ENCODE measurements around the gene GAGE12J.
"Not testable (repeated sequence)": the region's sequence is repeated elsewhere in the genome, so short reads cannot be mapped to it uniquely, and the experiment has no call there.

GAGE12J gene

DNA sequence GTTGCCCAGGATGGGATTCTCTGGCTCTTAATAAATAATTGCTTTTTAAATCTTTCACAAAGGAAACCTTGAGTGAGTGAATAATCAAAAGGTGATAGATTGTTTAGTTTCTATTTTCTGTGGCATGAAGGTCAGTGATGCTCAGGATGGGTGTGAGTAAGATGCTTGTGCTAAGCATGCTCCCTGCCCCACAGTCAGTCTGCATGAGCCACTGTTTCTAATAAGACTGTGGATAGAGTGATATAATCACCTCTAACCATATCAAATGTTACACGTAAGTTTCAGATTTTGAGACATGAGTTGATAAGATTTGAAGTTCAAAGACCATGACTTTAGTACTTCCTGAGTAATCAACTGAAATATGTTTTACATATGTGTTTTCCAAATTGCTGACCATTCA lies 21.1 kb upstream of the GAGE12J start:
- no peak for TF ChIP-seq ZFX (IDR thresholded peaks at IDR 0.05)
- TF ChIP-seq, protein P1, sequence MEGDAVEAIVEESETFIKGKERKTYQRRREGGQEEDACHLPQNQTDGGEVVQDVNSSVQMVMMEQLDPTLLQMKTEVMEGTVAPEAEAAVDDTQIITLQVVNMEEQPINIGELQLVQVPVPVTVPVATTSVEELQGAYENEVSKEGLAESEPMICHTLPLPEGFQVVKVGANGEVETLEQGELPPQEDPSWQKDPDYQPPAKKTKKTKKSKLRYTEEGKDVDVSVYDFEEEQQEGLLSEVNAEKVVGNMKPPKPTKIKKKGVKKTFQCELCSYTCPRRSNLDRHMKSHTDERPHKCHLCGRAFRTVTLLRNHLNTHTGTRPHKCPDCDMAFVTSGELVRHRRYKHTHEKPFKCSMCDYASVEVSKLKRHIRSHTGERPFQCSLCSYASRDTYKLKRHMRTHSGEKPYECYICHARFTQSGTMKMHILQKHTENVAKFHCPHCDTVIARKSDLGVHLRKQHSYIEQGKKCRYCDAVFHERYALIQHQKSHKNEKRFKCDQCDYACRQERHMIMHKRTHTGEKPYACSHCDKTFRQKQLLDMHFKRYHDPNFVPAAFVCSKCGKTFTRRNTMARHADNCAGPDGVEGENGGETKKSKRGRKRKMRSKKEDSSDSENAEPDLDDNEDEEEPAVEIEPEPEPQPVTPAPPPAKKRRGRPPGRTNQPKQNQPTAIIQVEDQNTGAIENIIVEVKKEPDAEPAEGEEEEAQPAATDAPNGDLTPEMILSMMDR (conservative IDR thresholded peaks at IDR 0.05), result no peak

DNA sequence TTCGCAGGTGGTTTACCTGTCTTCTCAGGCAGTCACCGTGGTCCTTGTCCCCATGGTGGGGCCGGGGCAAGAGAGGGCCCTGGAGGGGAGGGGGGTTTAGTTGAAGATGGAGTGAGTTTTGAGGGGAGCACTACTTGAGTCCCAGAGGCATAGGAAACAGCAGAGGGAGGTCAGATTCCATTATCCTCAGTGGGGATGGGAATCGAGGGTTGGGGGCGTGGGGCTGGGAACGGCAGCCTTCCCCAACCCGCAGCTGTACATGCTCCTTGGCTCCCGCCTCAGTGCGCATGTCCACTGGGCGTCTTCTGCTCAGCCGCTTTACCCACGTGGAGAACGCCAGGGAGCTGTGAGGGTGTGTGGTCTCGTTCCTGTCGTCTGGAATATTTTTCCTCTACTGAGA lies 18.5 kb upstream of the GAGE12J start, which contains the start of gene GAGE10:
Gene GAGE10, plus strand, starts transcription at position 301 of the 400 bp plus-strand sequence. CDS start 1,214 bp downstream, outside the sequence.
- H3K27ac ChIP-seq, result no peak within 1 kb of the TSS
- TF ChIP-seq ZFX (IDR thresholded peaks at IDR 0.05), result no peak
- TF ChIP-seq, protein P1 (conservative IDR thresholded peaks at IDR 0.05), result no peak

More for the DNA sequence above, 21.1 kb upstream of the GAGE12J start:
- no peak overlapping the region for H3K27ac ChIP-seq

DNA sequence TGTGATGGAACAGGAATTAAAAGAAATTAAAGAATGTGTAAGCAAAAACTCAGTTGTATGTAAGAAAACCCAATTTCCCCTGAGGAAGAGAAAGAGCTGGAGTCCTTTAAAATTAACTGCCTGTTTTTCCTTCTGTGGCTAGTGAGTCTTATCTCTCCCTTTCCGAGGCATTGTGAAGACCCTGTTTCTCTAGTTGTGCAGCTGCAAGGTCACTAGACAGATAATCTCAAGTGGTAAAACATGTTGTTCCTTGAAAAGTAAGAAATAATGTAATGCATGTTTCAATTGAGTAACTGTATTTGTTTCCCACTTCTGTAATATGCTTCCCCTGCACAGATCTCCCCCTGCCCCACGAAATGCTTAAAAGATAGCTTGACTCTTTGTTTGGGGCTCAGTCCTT lies 14.1 kb upstream of the GAGE12J start:
- H3K27ac ChIP-seq, result not testable (repeated sequence)

DNA sequence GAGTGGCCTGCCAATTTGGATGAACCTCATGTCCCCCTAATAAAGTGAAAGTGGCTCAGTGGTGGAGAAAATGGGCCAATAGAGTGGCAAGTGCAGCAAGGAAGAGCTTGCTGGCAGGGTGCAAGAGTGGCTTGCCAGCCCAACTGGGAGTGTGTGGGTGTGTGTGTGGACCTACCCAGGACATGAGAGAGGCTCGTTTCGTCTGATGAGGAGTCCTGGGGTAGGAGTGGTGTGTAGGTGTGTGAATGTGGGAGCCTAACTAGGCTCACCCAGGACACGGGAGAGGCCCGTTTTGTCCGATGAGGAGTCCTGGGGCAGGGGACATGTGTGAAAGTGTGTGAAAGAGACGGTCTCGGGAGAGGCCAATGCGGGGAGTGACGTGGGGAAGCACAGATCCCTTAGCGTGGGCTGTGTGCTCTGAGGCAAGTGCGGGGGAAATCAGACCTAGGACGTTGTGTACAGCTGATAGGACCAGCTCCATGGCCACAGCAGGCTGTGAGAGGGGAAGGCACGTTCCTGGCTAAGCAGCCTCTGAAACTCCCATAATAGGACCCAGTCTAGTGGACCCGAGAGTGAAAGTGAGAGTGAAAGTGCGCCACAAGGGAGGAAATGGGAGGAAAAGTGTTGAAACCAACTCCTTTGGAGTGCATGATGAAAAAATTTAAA lies 13.1 kb upstream of the GAGE12J start:
- H3K27ac ChIP-seq, result no peak overlapping the region
- TF ChIP-seq ZFX (IDR thresholded peaks at IDR 0.05), result no peak
- TF ChIP-seq, protein P1 (conservative IDR thresholded peaks at IDR 0.05), result no peak

DNA sequence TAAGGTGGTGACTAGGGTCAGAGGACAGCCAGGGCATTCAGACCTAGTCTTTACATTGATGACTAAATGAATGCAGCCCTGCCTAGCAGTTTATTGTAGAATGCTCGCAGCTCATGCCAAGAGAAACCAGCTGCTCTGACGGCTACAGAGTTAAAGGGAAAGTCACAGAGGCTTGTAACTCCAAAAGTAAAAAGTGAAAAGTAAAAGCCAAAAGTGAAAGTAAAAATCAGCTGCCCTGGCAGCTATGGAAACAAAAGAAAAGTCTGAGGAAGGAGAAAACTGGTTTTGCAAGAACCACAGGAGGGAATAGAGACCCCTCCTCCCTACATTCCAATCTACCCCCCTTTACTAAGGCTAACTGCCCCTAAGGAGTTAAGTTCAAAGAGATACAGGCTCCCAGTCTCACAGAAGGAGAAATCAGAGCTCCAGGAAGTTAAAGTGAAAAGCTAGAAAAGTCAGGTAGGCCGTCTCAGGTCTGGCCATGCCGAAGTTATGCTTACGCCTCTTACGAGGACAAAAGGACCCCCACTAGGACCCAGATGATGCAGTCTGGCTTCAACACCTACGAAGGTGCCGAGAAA lies 12.3 kb upstream of the GAGE12J start:
- no peak for TF ChIP-seq ZFX (IDR thresholded peaks at IDR 0.05)
- TF ChIP-seq, protein P1 (conservative IDR thresholded peaks at IDR 0.05), result no peak
- no peak overlapping the region for H3K27ac ChIP-seq

DNA sequence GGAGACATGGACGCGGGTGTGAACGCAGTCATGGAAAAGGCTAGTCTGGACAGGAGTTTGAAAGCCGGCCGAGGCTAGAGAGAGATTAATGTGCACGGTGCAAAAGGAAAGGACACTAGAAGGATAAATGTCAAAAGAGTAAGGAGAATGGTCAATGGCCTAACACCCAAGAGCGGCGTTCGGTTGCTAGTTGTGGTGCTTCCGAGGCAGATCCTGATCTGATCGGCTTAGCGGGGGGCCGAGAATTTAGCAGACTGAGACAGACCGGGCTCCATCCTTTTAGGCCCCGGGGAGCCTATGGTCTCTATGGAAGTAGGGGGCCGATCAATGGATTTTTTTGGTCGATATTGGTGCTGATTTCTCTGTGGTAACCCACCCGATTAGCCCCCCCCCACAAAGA lies 11.5 kb upstream of the GAGE12J start:
- TF ChIP-seq, protein P1 (conservative IDR thresholded peaks at IDR 0.05), result no peak
- TF ChIP-seq ZFX (IDR thresholded peaks at IDR 0.05), result no peak
- no peak overlapping the region for H3K27ac ChIP-seq

DNA sequence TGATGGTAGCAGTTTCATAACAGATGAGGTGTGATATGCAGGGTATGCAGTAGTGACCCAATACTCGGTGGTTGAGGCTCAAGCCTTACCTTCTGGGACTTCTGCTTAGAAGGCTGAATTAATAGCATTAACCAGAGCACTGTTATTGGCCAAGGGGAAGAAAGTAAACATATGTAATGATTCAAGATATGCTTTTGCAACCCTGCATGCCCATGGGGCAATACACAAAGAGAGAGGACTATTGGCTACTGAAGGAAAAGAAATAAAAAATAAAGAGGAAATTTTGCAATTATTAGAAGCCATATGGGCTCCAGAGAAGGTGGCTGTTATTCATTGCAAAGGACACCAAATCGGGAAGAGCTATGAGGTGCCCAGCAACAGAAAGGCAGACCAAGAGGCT lies 9.7 kb upstream of the GAGE12J start:
- H3K27ac ChIP-seq, result no peak overlapping the region

More for the DNA sequence above, 9.7 kb upstream of the GAGE12J start:
- TF ChIP-seq, protein P1 (conservative IDR thresholded peaks at IDR 0.05), result no peak
- no peak for TF ChIP-seq ZFX (IDR thresholded peaks at IDR 0.05)

Measured in C4-2B (cell line).